Esophagus squamous epithelium (tissue), 5 donors: Measurements from ENCODE around the gene QRICH1. TPM values are rescaled to one million over a fixed set of nuclear protein-coding genes. Genes with fewer than 3 reads are reported as not detected.
A peak's percentile ranks its signal among the peaks of the same experiment; 100 is the strongest.

Source experiments
- DNase-seq: peaks from one replicate; lab custom pipeline; 2025; lab: John Stamatoyannopoulos, UW
- H3K27ac ChIP-seq, 4 donors: fragments of 200-600 bp; sonication (generic); one replicate each; pipeline ENCODE4 v1.5.1; 2016 to 2019; ENCODE audit warnings: mild to moderate bottlenecking in 1 of 4
- H3K27me3 ChIP-seq, 4 donors: fragments of 200-600 bp; sonication (generic); 1 replicate in 3 of 4; 2 replicates in 1 of 4; pipeline versions ENCODE4 v1.5.1 to v1.6.0; 2017 to 2021; ENCODE audit warnings: antibody characterized with exemption in 1 of 4
- H3K36me3 ChIP-seq, 3 donors: fragments of 200-600 bp; sonication (generic); one replicate each; pipeline ENCODE4 v1.5.1; 2016 to 2019
- H3K4me1 ChIP-seq, 3 donors: fragments of 200-600 bp; sonication (generic); one replicate each; pipeline ENCODE4 v1.5.1; 2017 to 2019
- H3K4me3 ChIP-seq, 4 donors: fragments of 200-600 bp; sonication (generic); 1 replicate in 3 of 4; 2 replicates in 1 of 4; pipeline ENCODE4 v1.5.1; 2016 to 2019; ENCODE audit warnings: mild to moderate bottlenecking in 2 of 4, moderate library complexity in 1 of 4
- H3K9me3 ChIP-seq, 3 donors: fragments of 200-600 bp; sonication (generic); one replicate each; pipeline ENCODE4 v1.5.1; 2016 to 2019
- CTCF ChIP-seq, 6 experiments: fragments of 450-650 bp in 4 of 6; fragments of 200-600 bp in 2 of 6; sonication (generic) in 2 of 6; IDR thresholded peaks; one replicate each; pipeline ENCODE4 v1.5.1; 2016 to 2019; ENCODE audit warnings: antibody characterized with exemption in 6 of 6, mild to moderate bottlenecking in 4 of 6, moderate library complexity in 4 of 6
- POLR2A ChIP-seq, 4 donors: fragments of 450-650 bp; IDR thresholded peaks; one replicate each; pipeline ENCODE4 v1.6.1; 2017; ENCODE audit warnings: antibody characterized with exemption in 4 of 4, mild to moderate bottlenecking in 4 of 4, moderate library complexity in 3 of 4
- WGBS, 2 donors: methylation state at CpG; one replicate each; pipeline ENCODE4 v1.1.5; 2018; 5-methylcytosine and 5-hydroxymethylcytosine counted together
- intact Hi-C: fragments of 100-400 bp; cut with DNase I; formaldehyde crosslinking; loops from one replicate; pipeline ENCODE4 v1.15.0; 2022
- total RNA-seq, 4 donors: library from RNA; depleted of rRNA; stranded (reverse); fragments of >200 nt; gene quantifications; one replicate each; pipeline ENCODE4 v1.1.0, GENCODE V29; 2016
- donor health status: DM: yes; HTN: yes; CAD: no.

Gene QRICH1
- total RNA-seq, 4 donors from 2014 or later: 36.8 to 85.6 (median 49.1) TPM

GRCh38 chr3:49122451-49122850, 28.6 kb upstream of the QRICH1 start:
- H3K4me3 ChIP-seq: no peak overlapping the region
- no peaks in the 10 kb centered on the region for H3K9me3 ChIP-seq
- peaks cover 11 to 29% (median 21%) of the 10 kb centered on the region in 3 donors for H3K4me1 ChIP-seq
- DNase-seq: no peak
- no peak for TF ChIP-seq POLR2A (IDR thresholded peaks at IDR 0.05)
- no peak for TF ChIP-seq CTCF (IDR thresholded peaks at IDR 0.05)
- H3K27me3 ChIP-seq: no peaks in the 10 kb centered on the region
- H3K36me3 ChIP-seq: peaks cover 37 to 84% (median 54%) of the 10 kb centered on the region in 3 donors
- intact Hi-C loops: no loop called here
- WGBS, 2 donors: 73 to 100% methylated on average over 1 to 5 of the region's 7 CpGs
- H3K27ac ChIP-seq: no peak overlapping the region

- H3K27me3 ChIP-seq: no peaks in the 10 kb centered on the region
- H3K9me3 ChIP-seq: no peaks in the 10 kb centered on the region
- intact Hi-C loops: no loop called here
- no peak for DNase-seq
- peak overlapping the region in 2 of 4 donors; percentile 92 to 99 for H3K27ac ChIP-seq
- peaks cover 42 to 84% (median 58%) of the 10 kb centered on the region in 3 donors for H3K36me3 ChIP-seq
- WGBS, 2 donors: 92 to 97% methylated on average over 9 to 10 of the region's 12 CpGs
- TF ChIP-seq CTCF (IDR thresholded peaks at IDR 0.05) (no peak), POLR2A (IDR thresholded peaks at IDR 0.05) (no peak)
- H3K4me3 ChIP-seq: no peak overlapping the region
- H3K4me1 ChIP-seq: peaks cover 11 to 29% (median 21%) of the 10 kb centered on the region in 3 donors
Observed at GRCh38 chr3:49122022-49122421, 28.2 kb upstream of the QRICH1 start.

GRCh38 chr3:49121132-49121736, 27.4 kb upstream of the QRICH1 start:
- H3K9me3 ChIP-seq: no peaks in the 10 kb centered on the region
- WGBS, 2 donors: 64% methylated on average over 12 to 14 of the region's 17 CpGs
- intact Hi-C loops: no loop called here
- peaks cover 11 to 29% (median 21%) of the 10 kb centered on the region in 3 donors for H3K4me1 ChIP-seq
- no peak for DNase-seq
- TF ChIP-seq CTCF (IDR thresholded peaks at IDR 0.05): no peak
- no peak for TF ChIP-seq POLR2A (IDR thresholded peaks at IDR 0.05)
- H3K36me3 ChIP-seq: peaks cover 50 to 84% (median 62%) of the 10 kb centered on the region in 3 donors
- H3K27me3 ChIP-seq: no peaks in the 10 kb centered on the region
- peak overlapping the region; percentile 92 to 99 (median 97) for H3K27ac ChIP-seq
- peak overlapping the region; percentile 84 to 98 (median 90) for H3K4me3 ChIP-seq

- TF ChIP-seq CTCF (IDR thresholded peaks at IDR 0.05) (peak in 2 of 6 experiments; percentile 15 to 19), POLR2A (IDR thresholded peaks at IDR 0.05) (peak in 3 of 4 donors; percentile 75 to 86 (median 84))
- Histone ChIP-seq H3K36me3 (peaks cover 50 to 84% (median 66%) of the 10 kb centered on the region in 3 donors), H3K9me3 (no peaks in the 10 kb centered on the region), H3K4me3 (peak within 1 kb of the TSS; percentile 84 to 98 (median 90)), H3K27me3 (no peaks in the 10 kb centered on the region), H3K4me1 (peaks cover 11 to 29% (median 21%) of the 10 kb centered on the region in 3 donors), H3K27ac (peak within 1 kb of the TSS; percentile 92 to 99 (median 97))
- peak; percentile 60 for DNase-seq
- intact Hi-C loops: no loop called here
- WGBS, 2 donors: 1 to 3% methylated on average over 13 to 26 of the region's 70 CpGs
Observed at GRCh38 chr3:49120438-49121131, 26.7 kb upstream of the QRICH1 start, which contains the start of gene USP19. USP19 (minus strand) TSS chr3:49120823; CDS start chr3:49119145, 1,678 bp downstream.

GRCh38 chr3:49120096-49120437, 26.2 kb upstream of the QRICH1 start:
- intact Hi-C loops: no loop called here
- TF ChIP-seq CTCF (IDR thresholded peaks at IDR 0.05) (no peak), POLR2A (IDR thresholded peaks at IDR 0.05) (no peak)
- Histone ChIP-seq H3K9me3 (no peaks in the 10 kb centered on the region), H3K27me3 (no peaks in the 10 kb centered on the region), H3K36me3 (peaks cover 54 to 84% (median 69%) of the 10 kb centered on the region in 3 donors), H3K27ac (peak overlapping the region; percentile 92 to 99 (median 97)), H3K4me1 (peaks cover 11 to 29% (median 21%) of the 10 kb centered on the region in 3 donors), H3K4me3 (peak overlapping the region; percentile 84 to 98 (median 90))
- WGBS, 2 donors: 0 to 2% methylated on average over 2 to 7 of the region's 9 CpGs
- DNase-seq: no peak
